Measurements from ENCODE around the gene RNF7.
A peak's percentile ranks its signal among the peaks of the same experiment; 100 is the strongest.
"Not testable (repeated sequence)": the region's sequence is repeated elsewhere in the genome, so short reads cannot be mapped to it uniquely, and the experiment has no call there.

Gene RNF7

DNA sequence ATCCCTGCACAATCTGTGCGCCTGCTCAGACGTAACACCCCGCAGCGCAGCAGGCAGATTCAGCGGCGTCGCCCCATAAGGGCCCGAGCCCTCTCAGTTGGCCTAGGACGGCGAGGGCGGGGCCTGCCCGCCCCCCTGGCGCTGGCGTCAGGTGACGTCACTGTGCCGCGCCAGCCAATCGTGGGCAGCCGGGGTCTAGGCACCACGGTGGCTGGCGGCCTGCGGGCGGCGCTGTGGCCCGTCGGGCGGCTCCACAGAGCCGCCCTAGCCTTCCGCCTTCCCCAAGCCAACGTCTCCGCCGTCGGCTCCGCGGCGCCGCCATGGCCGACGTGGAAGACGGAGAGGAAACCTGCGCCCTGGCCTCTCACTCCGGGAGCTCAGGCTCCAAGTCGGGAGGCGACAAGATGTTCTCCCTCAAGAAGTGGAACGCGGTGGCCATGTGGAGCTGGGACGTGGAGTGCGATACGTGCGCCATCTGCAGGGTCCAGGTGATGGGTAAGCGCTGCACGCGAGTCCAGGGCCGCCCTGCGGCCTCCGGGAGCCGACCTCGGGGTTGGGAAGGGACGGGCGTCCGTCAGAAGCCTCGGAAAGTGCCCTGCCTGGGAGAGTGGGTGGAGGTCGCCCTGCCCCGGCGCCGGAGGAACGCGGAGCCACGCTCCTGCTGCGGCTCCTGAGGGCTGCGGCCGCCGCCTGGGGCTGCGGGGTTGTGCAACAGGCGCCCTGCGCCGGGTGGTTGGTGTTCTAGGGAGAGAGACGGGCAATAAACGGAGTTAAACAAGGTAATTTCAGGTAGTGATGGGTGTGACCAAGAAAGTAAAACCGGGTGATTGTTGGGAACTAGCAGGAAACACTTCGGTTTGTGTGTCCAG is at the start of gene RNF7:
Gene RNF7, plus strand, starts transcription at position 277 of the 869 bp plus-strand sequence. Its CDS starts 44 bp downstream, at position 321.
- DNase-seq: peak; percentile 98

DNA sequence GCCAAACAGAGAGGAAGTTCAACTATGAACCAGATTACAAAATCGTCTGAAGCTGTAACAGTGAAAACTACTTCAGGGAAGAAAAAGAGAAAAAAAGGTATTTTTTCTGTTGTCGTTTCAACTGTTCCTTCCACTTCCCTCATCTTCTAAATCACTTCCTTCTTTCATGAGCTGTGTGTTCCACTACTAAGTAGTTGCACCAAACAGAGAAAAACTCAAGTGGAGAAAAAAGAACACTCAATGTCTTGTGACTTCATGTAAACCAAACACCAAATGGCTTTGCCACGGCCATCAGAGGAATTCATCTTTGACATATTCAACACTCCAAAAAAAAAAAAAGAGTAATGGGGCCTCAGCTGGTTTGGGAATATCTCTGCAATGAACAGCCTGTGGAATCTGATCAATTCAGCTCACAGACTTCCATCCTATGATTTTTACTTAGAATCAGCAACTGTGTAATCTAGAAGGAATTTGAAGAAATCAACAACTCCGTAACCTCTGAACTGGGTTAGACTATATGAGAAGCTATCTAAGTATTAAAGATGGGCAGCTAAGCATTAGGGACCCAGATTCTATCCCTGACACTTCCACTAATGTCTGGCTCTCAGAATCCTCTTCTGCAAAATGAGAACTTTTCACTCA is 47.5 kb upstream of the RNF7 start:
- no peak for DNase-seq

DNA sequence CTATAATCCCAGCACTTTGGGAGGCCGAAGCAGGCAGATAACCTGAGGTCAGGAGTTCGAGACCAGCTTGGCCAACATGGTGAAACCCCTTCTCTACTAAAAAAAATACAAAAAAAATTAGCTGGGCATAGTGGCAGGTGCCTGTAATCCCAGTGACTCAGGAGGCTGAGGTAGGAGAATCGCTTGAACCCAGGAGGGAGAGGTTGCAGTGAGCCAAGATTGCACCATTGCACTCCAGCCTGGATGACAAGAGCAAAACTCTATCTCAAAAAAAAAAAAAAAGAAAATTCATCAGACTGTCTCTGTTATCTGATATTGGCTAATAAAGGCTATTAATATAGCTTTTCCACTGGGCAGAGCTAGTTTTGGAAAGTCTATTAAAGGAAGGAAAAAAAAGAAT is 46.6 kb upstream of the RNF7 start:
- DNase-seq: not testable (repeated sequence)

- DNase-seq: not testable (repeated sequence)
Measured at GRCh38 chr3:141692973-141693372, 45.1 kb upstream of the RNF7 start.

DNA sequence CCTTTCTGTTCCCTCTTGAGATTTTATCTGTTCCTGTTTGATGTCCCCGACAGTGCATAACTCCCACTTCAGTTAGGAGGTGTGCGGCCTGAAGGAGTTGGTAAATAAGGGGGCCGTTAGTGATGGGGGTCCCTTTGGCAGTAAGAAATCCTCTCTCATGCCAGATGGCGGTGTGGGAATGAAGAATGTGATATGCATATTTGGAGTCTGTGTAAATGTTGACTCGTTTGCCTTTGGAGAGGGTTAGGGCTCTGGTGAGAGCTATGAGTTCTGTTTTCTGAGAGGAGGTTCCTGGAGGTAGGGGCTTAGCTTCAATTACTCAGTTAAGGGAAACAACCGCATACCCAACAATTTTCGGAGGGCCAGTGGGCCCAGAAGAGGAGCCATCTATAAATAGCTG is 38.8 kb upstream of the RNF7 start:
- DNase-seq: no peak

GRCh38 chr3:141699897-141700296 is 38.2 kb upstream of the RNF7 start:
- no peak for DNase-seq

DNA sequence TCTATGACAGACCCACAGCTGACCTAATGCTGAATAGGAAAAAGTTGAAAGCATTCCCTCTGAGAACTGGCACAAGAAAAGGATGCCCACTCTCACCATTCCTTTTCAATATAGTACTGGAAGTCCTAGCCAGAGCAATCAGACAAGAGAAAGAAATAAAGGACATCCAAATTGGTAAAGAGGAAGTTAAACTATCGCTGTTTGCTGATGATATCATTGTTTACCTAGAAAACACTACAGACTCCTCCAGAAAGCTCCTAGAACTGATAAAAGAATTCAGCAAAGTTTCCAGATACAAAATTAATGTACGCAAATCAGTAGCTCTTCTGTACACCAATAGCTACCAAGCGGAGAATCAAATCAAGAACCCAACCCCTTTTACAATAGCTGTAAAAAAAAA is 34.7 kb upstream of the RNF7 start:
- DNase-seq: not testable (repeated sequence)

GRCh38 chr3:141707741-141708203 is 30.3 kb upstream of the RNF7 start:
- DNase-seq: no peak

GRCh38 chr3:141708367-141708766 is 29.7 kb upstream of the RNF7 start:
- no peak for DNase-seq

DNA sequence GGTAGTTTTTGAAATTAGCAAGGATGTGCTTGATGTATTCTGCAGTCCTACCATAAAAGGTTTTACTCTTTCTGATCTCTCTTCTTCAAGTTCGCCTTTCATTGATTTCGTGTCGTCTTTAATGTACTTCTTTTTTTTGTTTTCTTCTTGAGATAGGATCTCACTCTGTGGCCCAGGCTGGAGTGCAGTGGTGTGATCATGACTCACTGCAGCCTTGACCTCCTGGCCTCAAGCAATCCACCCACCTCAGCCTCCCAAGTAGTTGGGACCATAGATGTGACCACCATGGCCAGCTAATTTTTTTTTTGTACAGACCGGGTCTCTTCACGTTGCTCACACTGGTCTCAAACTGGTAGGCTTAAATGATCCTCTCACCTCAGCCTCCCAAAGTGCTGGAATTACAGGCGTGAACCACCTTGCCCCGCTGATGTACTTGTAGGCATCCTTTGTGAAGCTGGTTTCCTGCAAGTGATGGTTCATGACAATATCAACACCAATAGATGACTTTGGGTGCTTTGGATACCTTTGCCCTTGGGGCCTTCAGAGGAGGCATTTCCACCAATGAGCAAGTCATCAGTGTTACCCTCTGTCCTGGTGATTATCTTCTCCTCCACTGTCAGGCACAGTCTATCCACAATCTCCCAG is 28.9 kb upstream of the RNF7 start:
- no peak for DNase-seq

- DNase-seq: no peak
Measured at GRCh38 chr3:141710121-141710520, 28.0 kb upstream of the RNF7 start.

DNA sequence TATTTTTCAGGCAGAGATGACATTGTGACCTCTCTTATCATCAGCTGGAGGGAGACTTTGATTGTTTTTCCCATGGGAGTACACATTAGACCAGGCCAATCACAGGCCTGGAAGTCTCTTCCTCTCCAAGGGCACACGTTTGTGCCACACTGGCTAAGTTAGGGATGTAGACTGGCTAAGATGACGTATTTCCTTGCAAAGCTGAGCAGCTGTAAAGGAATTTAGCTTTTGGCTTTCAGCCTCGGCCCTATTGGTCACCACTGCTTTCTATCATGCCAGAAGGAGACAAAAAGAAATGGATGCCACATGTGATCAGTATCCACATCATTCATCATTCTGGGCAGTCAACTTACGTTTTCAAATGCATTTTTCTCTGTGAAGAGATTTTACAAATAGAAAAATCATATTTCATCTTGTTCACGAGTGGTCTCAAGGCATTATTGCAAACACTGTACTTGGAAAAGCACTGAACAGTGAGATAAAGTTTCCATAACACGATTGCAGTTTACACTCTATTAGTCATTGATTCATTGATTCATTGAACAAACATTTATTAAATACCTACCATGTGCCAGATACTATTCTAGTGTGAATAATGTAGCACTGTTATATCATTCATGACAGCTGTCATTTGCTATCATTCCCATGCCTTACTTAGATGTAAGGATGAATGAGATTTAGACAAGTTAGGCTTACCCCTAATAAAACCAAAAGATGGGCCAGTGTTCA is 27.0 kb upstream of the RNF7 start:
- no peak for DNase-seq

- no peak for DNase-seq
Measured at GRCh38 chr3:141714671-141715070, 23.4 kb upstream of the RNF7 start.

- no peak for DNase-seq
Measured at GRCh38 chr3:141722081-141722480, 16.0 kb upstream of the RNF7 start.

- DNase-seq: no peak
Measured at GRCh38 chr3:141722648-141723047, 15.4 kb upstream of the RNF7 start.

DNA sequence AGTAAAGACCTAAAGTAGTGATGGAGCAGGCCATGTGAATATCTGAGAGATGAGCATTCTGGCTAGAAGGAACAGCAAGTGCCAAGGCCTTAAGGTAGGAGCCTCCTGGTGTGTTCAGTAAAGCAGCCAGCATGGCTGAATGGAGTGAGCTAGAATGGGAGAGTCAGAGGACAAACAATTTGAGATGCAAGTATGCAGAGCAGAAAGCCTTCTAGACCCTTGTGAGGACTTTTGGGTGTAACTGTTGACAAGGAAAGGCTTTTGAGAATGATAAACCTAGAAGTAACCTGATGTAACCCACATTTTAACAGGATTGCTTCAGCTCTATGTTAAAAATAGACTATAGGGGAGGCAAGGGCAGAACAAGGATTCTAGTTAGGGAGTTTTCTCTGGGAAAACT is 14.8 kb upstream of the RNF7 start:
- DNase-seq: no peak

GRCh38 chr3:141724186-141724585 is 13.9 kb upstream of the RNF7 start:
- DNase-seq: no peak

DNA sequence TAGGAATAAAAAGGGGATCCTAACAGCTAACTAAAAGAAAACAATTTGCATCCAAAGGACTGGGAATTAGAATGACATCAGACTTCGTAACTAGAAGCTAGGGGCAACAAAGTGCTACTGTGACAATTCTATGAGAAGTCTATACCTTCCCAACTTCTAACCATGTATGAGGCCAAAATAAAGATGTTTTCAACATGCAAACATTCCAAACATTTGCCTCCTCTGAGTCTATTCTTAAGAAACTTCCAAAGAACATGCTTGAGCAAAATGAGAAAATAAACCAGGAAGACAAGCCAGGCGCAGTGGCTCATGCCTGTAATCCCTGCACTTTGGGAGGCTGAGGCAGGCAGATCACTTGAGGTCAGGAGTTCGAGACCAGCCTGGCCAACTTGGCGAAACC is 13.1 kb upstream of the RNF7 start:
- no peak for DNase-seq

DNA sequence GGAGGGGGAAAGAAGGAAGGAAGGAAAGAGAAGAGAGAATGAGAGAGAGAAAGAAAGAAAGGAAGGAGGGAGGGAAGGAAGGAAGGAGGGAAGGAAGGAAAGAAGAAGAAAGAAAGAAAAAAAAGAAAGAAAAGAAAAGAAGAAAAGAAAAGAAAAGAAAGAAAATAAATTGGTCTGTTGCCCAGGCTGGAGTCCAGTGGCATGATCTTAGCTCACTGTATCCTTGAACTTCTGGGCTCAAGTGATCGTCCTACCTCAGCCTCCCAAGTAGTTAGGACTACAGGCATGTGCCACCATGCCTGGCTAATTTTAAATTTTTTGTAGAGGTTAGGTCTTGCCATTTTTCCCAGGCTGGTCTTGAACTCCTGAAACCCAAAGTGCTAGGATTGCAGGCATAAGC is 11.6 kb upstream of the RNF7 start:
- DNase-seq: no peak

DNA sequence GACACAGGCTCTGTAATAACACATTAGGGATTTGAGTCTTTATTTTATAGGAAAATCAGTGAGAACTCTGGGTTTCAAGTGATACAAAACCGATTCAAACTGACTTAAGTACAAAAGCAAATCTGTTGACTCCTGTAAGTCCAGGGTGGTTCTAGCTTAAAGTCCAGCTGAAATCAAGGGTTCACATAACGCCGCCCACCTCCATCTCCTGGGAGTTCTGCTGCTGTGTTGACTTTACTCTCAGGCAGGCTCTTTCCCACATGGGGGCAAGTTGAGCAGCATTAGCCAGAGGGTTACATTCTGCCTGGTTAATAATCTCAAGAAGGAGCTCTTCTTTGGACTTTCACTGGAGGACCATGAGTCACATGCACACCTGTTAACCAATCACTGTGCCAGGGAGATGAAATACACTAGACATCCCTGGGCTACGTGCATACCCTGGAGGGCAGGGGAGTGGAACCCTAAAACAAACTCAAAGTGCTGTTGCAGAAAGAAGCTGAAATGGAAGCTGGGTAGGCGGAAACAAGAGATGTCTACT is 9.7 kb upstream of the RNF7 start:
- DNase-seq: no peak

- DNase-seq: no peak
Measured at GRCh38 chr3:141729240-141729639, 8.9 kb upstream of the RNF7 start.

GRCh38 chr3:141735176-141735575 is 2.9 kb upstream of the RNF7 start:
- DNase-seq: no peak

All from activated CD8-positive, alpha-beta memory T cell treated with anti-CD3 and anti-CD28 coated beads, Interleukin-2, amount 50 U/mL, for 48 hours (primary cell).